Left ventricle myocardium inferior (tissue), 1 donor: ENCODE measurements around the gene WASL. TPM values are rescaled to one million over a fixed set of nuclear protein-coding genes. Genes with fewer than 3 reads are reported as not detected.

Source experiments
- DNase-seq: peaks from one replicate; pipeline ENCODE4 v3.0.0-alpha.2; 2020
- H3K27ac ChIP-seq: fragments of 200-600 bp; replicated peaks from 2 replicates; pipeline ENCODE4 v1.8.0; 2021
- H3K27me3 ChIP-seq: fragments of 200-600 bp; 2 replicates; pipeline ENCODE4 v1.8.0; 2021; ENCODE audit warnings: low read depth
- H3K36me3 ChIP-seq: fragments of 200-600 bp; 2 replicates; pipeline ENCODE4 v1.8.0; 2021
- H3K4me1 ChIP-seq: fragments of 200-600 bp; 2 replicates; pipeline ENCODE4 v1.8.0; 2021
- H3K4me3 ChIP-seq: fragments of 200-600 bp; 2 replicates; pipeline ENCODE4 v1.8.0; 2021; ENCODE audit warnings: mild to moderate bottlenecking, moderate library complexity
- H3K9me3 ChIP-seq: fragments of 200-600 bp; replicated peaks from 2 replicates; pipeline ENCODE4 v1.8.0; 2021
- intact Hi-C: fragments of 100-400 bp; cut with micrococcal nuclease; formaldehyde crosslinking; loops from one replicate; pipeline ENCODE4 v1.11.0; 2022
- total RNA-seq: library from RNA; stranded (reverse); fragmentation: NEBNext Ultra II Directional; extraction: Animal tissue kit (Norgen Biotek cat#: 25700); gene quantifications from one replicate; pipeline ENCODE4 v1.2.1, GENCODE V29; 2021
- TF ChIP-seq, protein P1 (sequence below): fragments of 200-600 bp; IDR thresholded peaks from 2 replicates; pipeline ENCODE4 v1.8.0; 2021; ENCODE audit warnings: antibody characterized with exemption, mild to moderate bottlenecking, borderline replicate concordance
- donor health status: DM: no; HTN: yes; CAD: no; lungs with severe emphysema.

WASL gene
- total RNA-seq, 1 donor from 2014 or later = 27.5 TPM

- H3K4me1 ChIP-seq = peaks cover 90% of the 10 kb centered on the region
- intact Hi-C loops = no loop called here
- H3K4me3 ChIP-seq = peak overlapping the region; percentile 89
- DNase-seq = peak; percentile 55
- TF ChIP-seq, protein P1, sequence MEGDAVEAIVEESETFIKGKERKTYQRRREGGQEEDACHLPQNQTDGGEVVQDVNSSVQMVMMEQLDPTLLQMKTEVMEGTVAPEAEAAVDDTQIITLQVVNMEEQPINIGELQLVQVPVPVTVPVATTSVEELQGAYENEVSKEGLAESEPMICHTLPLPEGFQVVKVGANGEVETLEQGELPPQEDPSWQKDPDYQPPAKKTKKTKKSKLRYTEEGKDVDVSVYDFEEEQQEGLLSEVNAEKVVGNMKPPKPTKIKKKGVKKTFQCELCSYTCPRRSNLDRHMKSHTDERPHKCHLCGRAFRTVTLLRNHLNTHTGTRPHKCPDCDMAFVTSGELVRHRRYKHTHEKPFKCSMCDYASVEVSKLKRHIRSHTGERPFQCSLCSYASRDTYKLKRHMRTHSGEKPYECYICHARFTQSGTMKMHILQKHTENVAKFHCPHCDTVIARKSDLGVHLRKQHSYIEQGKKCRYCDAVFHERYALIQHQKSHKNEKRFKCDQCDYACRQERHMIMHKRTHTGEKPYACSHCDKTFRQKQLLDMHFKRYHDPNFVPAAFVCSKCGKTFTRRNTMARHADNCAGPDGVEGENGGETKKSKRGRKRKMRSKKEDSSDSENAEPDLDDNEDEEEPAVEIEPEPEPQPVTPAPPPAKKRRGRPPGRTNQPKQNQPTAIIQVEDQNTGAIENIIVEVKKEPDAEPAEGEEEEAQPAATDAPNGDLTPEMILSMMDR = peak; percentile 15
- no peaks in the 10 kb centered on the region for H3K36me3 ChIP-seq
- H3K27me3 ChIP-seq = no peaks in the 10 kb centered on the region
- H3K9me3 ChIP-seq = no peaks in the 10 kb centered on the region
- H3K27ac ChIP-seq = peak overlapping the region; percentile 98
Observed at GRCh38 chr7:123748171-123748733, 551 bp downstream of the WASL start.

DNA sequence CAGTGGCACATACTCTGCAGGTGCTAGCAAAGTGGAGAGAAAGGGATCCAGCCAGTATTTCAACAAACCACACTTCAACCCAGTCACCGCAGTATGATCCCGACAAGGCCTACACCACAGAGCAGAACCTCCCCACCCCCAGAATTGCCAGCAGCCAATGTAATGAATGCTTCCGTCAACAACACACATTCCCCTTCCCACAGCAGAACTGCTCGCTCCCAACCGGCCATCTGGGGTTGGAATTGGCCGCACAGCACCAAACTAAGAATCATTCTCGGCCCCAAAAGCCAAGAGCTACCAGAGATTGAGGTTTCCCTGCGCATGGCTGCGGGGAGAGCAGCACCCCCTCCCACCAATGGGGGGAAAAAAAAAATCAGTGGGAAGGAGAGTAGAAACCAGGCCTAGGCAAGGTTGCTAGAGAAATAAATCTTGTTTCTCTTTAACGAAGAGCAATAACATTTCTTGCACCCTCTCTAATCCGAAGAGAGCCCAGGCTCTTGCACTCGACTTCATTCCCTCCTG is 1.1 kb downstream of the WASL start:
- Histone ChIP-seq H3K9me3 (no peaks in the 10 kb centered on the region), H3K27ac (peak overlapping the region; percentile 98), H3K36me3 (no peaks in the 10 kb centered on the region), H3K27me3 (no peaks in the 10 kb centered on the region), H3K4me3 (peak overlapping the region; percentile 89), H3K4me1 (peaks cover 96% of the 10 kb centered on the region)
- DNase-seq = peak; percentile 38
- TF ChIP-seq, protein P1 = no peak
- intact Hi-C loops = no loop called here

GRCh38 chr7:123746931-123747488 is 1.8 kb downstream of the WASL start:
- H3K4me1 ChIP-seq = peaks cover 96% of the 10 kb centered on the region
- TF ChIP-seq, protein P1 = no peak
- peak overlapping the region; percentile 89 for H3K4me3 ChIP-seq
- no peaks in the 10 kb centered on the region for H3K27me3 ChIP-seq
- H3K9me3 ChIP-seq = no peaks in the 10 kb centered on the region
- H3K27ac ChIP-seq = peak overlapping the region; percentile 98
- intact Hi-C loops = no loop called here
- no peak for DNase-seq
- H3K36me3 ChIP-seq = no peaks in the 10 kb centered on the region

DNA sequence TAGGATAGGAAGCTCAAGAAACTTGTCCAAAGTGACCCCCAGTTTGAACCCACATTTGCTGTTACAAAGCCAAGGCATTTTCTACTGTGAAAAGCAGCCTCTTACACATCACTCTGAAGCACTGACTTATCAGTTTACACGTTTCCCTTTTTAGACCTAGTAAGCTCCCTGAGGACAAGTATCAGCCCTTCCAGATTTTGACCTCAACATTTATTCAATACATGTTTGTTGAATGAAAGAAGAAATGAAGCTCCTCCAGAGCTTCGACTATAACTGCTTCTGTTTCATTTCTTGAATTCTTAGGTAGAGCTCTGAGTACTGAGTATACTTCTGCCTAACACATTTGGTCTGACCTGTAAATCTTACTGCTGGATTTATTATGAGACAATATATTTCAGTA is 2.7 kb downstream of the WASL start:
- H3K27me3 ChIP-seq = no peaks in the 10 kb centered on the region
- TF ChIP-seq, protein P1 = no peak
- no peaks in the 10 kb centered on the region for H3K36me3 ChIP-seq
- intact Hi-C loops = no loop called here
- H3K27ac ChIP-seq = peak overlapping the region; percentile 98
- DNase-seq = no peak
- H3K4me3 ChIP-seq = peak overlapping the region; percentile 89
- H3K9me3 ChIP-seq = no peaks in the 10 kb centered on the region
- peaks cover 96% of the 10 kb centered on the region for H3K4me1 ChIP-seq

- DNase-seq = no peak
- H3K9me3 ChIP-seq = no peaks in the 10 kb centered on the region
- no peaks in the 10 kb centered on the region for H3K27me3 ChIP-seq
- intact Hi-C loops = no loop called here
- H3K4me3 ChIP-seq = peak overlapping the region; percentile 89
- TF ChIP-seq, protein P1 = no peak
- H3K36me3 ChIP-seq = no peaks in the 10 kb centered on the region
- H3K27ac ChIP-seq = peak overlapping the region; percentile 98
- H3K4me1 ChIP-seq = peaks cover 96% of the 10 kb centered on the region
Observed at GRCh38 chr7:123745437-123745836, 3.4 kb downstream of the WASL start.
